ENCODE data around the gene MAPK8.

- TF ChIP-seq, protein P1, sequence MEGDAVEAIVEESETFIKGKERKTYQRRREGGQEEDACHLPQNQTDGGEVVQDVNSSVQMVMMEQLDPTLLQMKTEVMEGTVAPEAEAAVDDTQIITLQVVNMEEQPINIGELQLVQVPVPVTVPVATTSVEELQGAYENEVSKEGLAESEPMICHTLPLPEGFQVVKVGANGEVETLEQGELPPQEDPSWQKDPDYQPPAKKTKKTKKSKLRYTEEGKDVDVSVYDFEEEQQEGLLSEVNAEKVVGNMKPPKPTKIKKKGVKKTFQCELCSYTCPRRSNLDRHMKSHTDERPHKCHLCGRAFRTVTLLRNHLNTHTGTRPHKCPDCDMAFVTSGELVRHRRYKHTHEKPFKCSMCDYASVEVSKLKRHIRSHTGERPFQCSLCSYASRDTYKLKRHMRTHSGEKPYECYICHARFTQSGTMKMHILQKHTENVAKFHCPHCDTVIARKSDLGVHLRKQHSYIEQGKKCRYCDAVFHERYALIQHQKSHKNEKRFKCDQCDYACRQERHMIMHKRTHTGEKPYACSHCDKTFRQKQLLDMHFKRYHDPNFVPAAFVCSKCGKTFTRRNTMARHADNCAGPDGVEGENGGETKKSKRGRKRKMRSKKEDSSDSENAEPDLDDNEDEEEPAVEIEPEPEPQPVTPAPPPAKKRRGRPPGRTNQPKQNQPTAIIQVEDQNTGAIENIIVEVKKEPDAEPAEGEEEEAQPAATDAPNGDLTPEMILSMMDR (IDR thresholded peaks at IDR 0.05; ENCODE audit: insufficient read depth, low read length) = no peak
- TF ChIP-seq POLR2AphosphoS5 (IDR thresholded peaks at IDR 0.05; ENCODE audit: low read depth) = no peak
Measured at GRCh38 chr10:48414778-48415177, 108.3 kb downstream of the MAPK8 start.
